Measurements from ENCODE around the gene HARS2. TPM values are rescaled to one million over a fixed set of nuclear protein-coding genes. Genes with fewer than 3 reads are reported as not detected.

Gene HARS2
- total RNA-seq, 8 experiments from 2014 or later = 21.4 to 45.7 (median 32.6) TPM

DNA sequence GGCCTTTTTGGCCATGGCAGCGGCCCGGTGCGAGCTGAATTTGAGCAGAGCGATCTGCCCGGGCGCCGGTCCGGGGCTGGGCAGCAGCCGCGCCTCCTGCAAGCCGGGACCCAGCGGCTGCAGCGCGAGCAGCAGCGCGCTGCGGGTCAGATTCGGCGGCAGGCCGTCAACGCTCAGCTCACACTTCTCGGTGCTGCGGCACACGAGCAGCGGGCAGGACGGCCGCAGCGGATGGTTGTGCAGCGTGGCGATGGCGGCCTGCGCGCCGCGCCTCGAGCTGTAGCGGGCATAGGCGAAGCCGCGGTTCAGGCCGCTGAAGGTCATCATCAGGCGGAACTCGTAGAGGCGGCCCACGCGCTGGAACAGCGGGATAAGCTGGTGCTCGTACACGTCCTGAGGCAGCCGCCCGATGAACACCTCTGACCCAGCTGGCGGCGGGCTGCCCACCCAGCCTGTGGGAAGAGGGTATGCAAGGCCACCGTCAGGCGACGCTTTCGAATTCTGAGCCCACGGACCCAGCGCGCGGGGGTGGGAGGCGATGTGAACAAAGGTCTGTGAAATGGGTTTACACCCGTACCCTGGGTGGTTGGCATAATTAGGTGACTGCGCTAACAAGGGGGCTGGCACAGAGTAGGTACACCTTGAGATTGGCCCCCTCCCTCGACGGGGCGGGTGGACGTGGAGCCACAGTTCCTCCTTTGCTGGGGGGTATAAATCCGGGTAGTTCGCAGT, 18.6 kb upstream of the HARS2 start:
- in situ Hi-C loops (cut with MboI; ENCODE audit: low pct_unique_long_range_greater_than_20kb in 2 of 9, low sequenced_read_pairs in 9 of 9, unreplicated experiment in 9 of 9) = loop anchor here in 2 of 9 experiments (25.0 kb wide), 1 partner anchor 110 kb away; the partner anchor contains the start of genes APBB3 (in 2 of the 2), SLC35A4 (in 2 of the 2) and SRA1 (in 2 of the 2)
- Histone ChIP-seq H3K4me1 (replicated peaks in 1 of 2) (no peaks in the 10 kb centered on the region), H3K27ac (no peak overlapping the region), H3K4me3 (no peak overlapping the region)
- ATAC-seq (replicated peaks in 6 of 8) = peak; percentile 3 to 40 (median 23)
- WGBS, 10 experiments = 60 to 93% (median 85%) methylated on average over 1 to 35 of the region's 70 CpGs; no CpG with 5 or more reads in 6 of the 10 experiments

DNA sequence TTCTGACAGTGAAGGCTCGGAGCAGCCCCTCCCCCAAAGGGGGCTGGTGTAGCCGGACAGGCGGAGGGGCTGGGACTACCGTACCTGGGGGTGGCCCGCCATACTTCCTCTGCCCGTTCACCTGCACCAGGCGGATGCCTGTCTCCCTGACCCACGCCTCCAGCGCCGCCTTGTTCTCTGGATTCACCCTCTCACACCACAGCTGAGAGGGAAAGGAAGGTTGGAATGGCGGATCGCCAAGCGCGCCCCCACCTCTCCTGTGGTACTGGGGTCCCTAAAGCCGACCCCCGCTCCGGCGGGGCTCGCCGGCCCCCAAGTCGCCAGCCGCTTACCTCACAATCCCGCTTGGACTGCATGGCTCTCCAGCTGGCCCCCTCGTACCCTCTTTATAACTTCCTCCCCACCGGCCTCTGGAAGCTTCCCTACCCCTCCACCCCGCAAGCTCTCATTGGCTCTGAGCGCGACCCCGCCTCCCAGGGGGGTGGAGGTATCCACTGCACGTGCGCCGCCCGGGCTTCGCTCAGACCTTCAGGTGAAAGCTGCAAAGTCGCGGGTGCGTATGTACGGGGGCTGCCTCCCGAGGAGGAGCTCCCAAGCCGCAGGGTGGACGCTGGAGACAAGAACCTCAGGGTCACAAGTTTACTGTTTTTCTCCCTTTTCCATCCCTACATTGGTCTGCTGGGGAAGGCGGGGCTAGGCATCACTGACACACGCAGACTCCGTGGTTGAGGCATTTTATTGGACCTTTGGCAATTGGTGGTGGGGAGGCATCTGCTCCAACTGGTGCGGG, 17.9 kb upstream of the HARS2 start, which contains the start of gene DND1:
TSS of gene DND1 (minus strand) at position 390 of the 790 bp plus-strand sequence. CDS start at position 356, 34 bp downstream.
- in situ Hi-C loops (cut with MboI; ENCODE audit: low pct_unique_long_range_greater_than_20kb in 2 of 9, low sequenced_read_pairs in 9 of 9, unreplicated experiment in 9 of 9) = loop anchor here in 2 of 9 experiments (25.0 kb wide), 1 partner anchor 111 kb away; the partner anchor contains the start of genes APBB3 (in 2 of the 2), SLC35A4 (in 2 of the 2) and SRA1 (in 2 of the 2)
- peak in 4 of 8 experiments; percentile 13 to 25 (median 16) for ATAC-seq (replicated peaks in 6 of 8)
- Histone ChIP-seq H3K27ac (no peak within 1 kb of the TSS), H3K4me1 (replicated peaks in 1 of 2) (no peaks in the 10 kb centered on the region), H3K4me3 (no peak within 1 kb of the TSS)
- WGBS, 10 experiments = 73 to 100% (median 95%) methylated on average over 1 to 7 of the region's 45 CpGs; no CpG with 5 or more reads in 6 of the 10 experiments

DNA sequence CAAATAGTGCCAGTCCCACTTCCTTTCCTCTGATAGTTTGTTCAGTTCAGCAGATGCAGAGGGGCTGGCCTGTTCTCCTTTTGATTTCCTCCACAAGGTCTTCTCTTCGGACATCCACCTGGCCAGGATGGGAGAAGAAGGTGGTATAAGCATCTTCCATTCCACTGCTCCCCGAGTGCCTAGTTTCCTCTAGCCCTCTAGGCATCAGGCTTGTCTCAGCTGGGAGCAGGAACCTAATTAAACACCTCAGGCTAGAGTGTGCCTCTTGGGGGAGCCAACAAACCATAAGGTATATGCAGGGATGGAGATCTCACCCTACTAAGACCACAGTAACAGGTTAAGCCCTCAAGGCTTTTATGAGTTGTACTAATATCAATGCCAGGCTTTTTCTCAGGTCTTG, 17.0 kb upstream of the HARS2 start:
- ATAC-seq (replicated peaks in 6 of 8) = no peak
- Histone ChIP-seq H3K27ac (no peak overlapping the region), H3K4me1 (replicated peaks in 1 of 2) (no peaks in the 10 kb centered on the region), H3K4me3 (no peak overlapping the region)
- in situ Hi-C loops (cut with MboI; ENCODE audit: low pct_unique_long_range_greater_than_20kb in 2 of 9, low sequenced_read_pairs in 9 of 9, unreplicated experiment in 9 of 9) = loop anchor here in 2 of 9 experiments (25.0 kb wide), 1 partner anchor 112 kb away; the partner anchor contains the start of genes APBB3 (in 2 of the 2), SLC35A4 (in 2 of the 2) and SRA1 (in 2 of the 2)
- WGBS, 10 experiments = 87 to 100% (median 100%) methylated on average over 1 to 2 of the region's 2 CpGs; no CpG with 5 or more reads in 6 of the 10 experiments

DNA sequence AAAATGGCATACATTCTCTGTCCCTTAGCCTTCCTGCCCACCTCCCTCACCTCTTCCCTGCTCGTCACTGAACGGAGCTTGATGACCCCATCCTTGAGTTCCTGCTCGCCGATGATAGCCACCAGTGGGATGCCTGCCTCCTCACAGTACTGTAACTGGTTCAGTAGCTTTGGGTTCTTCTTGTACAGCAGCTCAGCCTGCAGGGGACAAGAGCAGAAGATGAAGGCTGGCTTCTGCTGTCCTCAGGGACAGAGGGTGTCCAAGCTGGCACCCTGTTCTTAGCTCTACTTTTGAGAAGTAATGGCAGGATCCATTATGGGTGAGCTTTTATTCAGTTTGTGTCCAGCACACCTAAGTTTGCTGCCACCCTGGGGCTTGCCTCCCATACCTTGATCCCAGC, 16.6 kb upstream of the HARS2 start:
- in situ Hi-C loops (cut with MboI; ENCODE audit: low pct_unique_long_range_greater_than_20kb in 2 of 9, low sequenced_read_pairs in 9 of 9, unreplicated experiment in 9 of 9) = loop anchor here in 3 of 9 experiments (25.0 kb wide), 1 partner anchor 112 kb away; the partner anchor contains the start of genes APBB3 (in 3 of the 3), SLC35A4 (in 3 of the 3) and SRA1 (in 3 of the 3)
- Histone ChIP-seq H3K4me3 (no peak overlapping the region), H3K27ac (no peak overlapping the region), H3K4me1 (replicated peaks in 1 of 2) (no peaks in the 10 kb centered on the region)
- 86 to 100% (median 94%) methylated on average over 2 to 4 of the region's 4 CpGs; no CpG with 5 or more reads in 3 of the 10 experiments for WGBS, 10 experiments
- ATAC-seq (replicated peaks in 6 of 8) = no peak

DNA sequence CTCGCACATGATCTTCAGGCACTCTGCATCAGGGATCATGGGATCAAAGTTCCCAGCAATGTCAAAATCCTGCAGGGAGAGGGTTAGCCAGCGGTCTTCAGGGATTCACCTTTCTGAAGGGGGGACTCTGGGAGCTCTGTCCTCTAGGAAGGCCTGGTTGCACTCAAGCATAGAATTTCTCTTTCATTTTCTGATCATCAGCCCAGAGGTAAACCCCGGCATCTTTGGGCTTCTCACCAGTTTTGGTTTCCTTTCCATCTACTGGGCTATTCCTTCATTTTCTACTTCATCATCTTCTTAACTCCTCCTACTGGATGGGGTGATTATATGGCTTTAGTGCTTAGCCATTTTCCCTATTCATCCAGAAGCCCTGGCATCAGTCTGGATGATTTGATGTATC, 13.3 kb upstream of the HARS2 start:
- H3K4me1 ChIP-seq (replicated peaks in 1 of 2) = no peaks in the 10 kb centered on the region
- 33 to 100% (median 96%) methylated on average over 1 to 3 of the region's 3 CpGs; no CpG with 5 or more reads in 2 of the 10 experiments for WGBS, 10 experiments
- in situ Hi-C loops (cut with MboI; ENCODE audit: low pct_unique_long_range_greater_than_20kb in 2 of 9, low sequenced_read_pairs in 9 of 9, unreplicated experiment in 9 of 9) = loop anchor here in 1 of 9 experiments (25.0 kb wide), 1 partner anchor 116 kb away; the partner anchor contains the start of genes APBB3, SLC35A4 and SRA1
- no peak overlapping the region for H3K27ac ChIP-seq
- H3K4me3 ChIP-seq = no peak overlapping the region
- ATAC-seq (replicated peaks in 6 of 8) = no peak

DNA sequence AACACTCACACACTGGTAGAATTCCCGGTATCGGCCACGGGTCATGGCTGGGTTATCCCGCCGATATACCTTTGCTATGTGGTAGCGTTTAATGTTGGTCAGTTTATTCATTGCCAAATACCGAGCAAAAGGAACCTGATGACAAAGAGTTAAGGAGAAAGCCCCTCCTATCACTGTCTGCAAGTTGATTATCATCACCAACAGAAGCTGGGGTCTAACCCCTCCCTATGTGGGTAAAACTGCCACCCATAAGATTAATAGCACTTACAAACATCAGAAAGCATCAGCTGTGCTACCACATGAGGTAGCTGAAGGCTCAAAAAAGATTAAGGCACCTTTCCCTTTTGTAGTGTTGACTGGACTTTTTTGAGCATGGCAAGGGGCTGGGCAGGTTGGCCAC, 12.3 kb upstream of the HARS2 start:
- 80 to 100% (median 93%) methylated on average over 1 to 5 of the region's 7 CpGs; no CpG with 5 or more reads in 5 of the 10 experiments for WGBS, 10 experiments
- in situ Hi-C loops (cut with MboI; ENCODE audit: low pct_unique_long_range_greater_than_20kb in 2 of 9, low sequenced_read_pairs in 9 of 9, unreplicated experiment in 9 of 9) = loop anchor here in 1 of 9 experiments (25.0 kb wide), 1 partner anchor 117 kb away; the partner anchor contains the start of genes APBB3, SLC35A4 and SRA1
- H3K4me1 ChIP-seq (replicated peaks in 1 of 2) = no peaks in the 10 kb centered on the region
- no peak overlapping the region for H3K4me3 ChIP-seq
- H3K27ac ChIP-seq = no peak overlapping the region
- ATAC-seq (replicated peaks in 6 of 8) = no peak

DNA sequence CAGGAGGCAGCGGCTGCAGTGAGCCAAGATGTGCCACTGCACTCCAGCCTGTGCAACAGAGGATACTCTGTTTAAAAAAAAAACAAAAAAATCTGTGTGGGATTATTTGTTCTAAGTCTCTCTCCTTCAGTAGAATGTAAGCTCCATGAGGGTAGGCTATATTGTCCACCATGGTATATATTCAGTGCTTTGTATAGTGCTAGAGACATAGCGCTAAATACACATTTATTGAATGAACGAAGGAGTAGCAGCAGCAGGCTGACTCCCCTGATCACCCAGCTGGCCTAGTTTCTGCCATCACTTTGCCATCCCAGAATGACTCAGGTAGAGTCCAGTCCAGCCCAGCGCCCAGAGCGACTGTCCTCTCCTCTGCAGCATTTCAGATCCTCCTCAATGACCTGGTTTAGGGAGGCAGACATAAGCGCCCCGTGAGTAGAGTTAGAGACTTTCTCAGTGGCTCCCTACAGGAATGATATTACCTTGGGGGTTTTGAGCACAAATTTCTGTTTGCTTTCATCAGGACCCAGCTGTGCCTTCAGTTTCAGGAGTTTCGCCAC, 801 bp upstream of the HARS2 start:
- Histone ChIP-seq H3K27ac (peak overlapping the region; percentile 65 to 90), H3K4me1 (replicated peaks in 1 of 2) (peaks cover 10 to 14% of the 10 kb centered on the region in 2 donors), H3K4me3 (peak overlapping the region; percentile 51 to 98 (median 83))
- no peak for ATAC-seq (replicated peaks in 6 of 8)
- 13 to 93% (median 55%) methylated on average over 2 to 7 of the region's 8 CpGs; no CpG with 5 or more reads in 1 of the 10 experiments for WGBS, 10 experiments
- in situ Hi-C loops (cut with MboI; ENCODE audit: low pct_unique_long_range_greater_than_20kb in 2 of 9, low sequenced_read_pairs in 9 of 9, unreplicated experiment in 9 of 9) = loop anchor here in 1 of 9 experiments (25.0 kb wide), 1 partner anchor 128 kb away; the partner anchor contains the start of genes APBB3, SLC35A4 and SRA1

DNA sequence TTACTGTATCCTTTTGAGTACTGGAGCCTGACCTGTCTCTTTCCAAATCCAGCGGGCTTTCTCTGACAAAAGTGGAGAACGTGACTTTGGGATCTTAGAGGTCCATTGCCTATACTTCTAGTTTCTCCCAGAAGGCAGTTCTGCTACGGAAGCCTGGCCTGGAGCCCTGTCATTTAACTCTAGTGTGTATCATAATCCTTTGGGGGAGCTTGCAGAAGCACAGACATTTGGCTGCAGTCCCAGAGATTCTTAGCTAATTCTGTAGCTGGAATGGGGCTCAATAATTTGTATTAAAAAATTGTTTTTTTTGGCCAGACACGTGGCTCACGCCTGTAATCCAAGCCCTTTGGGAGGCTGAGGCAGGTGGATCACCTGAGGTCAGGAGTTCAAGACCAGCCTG, 3.0 kb downstream of the HARS2 start:
- no peak for ATAC-seq (replicated peaks in 6 of 8)
- peaks cover 10 to 14% of the 10 kb centered on the region in 2 donors for H3K4me1 ChIP-seq (replicated peaks in 1 of 2)
- no peak overlapping the region for H3K4me3 ChIP-seq
- H3K27ac ChIP-seq = no peak overlapping the region
- in situ Hi-C loops (cut with MboI; ENCODE audit: low pct_unique_long_range_greater_than_20kb in 2 of 9, low sequenced_read_pairs in 9 of 9, unreplicated experiment in 9 of 9) = loop anchor here in 1 of 9 experiments (25.0 kb wide), 1 partner anchor 132 kb away; the partner anchor contains the start of genes APBB3, SLC35A4 and SRA1
- 88 to 100% (median 98%) methylated on average over 1 to 5 of the region's 5 CpGs; no CpG with 5 or more reads in 4 of the 10 experiments for WGBS, 10 experiments

DNA sequence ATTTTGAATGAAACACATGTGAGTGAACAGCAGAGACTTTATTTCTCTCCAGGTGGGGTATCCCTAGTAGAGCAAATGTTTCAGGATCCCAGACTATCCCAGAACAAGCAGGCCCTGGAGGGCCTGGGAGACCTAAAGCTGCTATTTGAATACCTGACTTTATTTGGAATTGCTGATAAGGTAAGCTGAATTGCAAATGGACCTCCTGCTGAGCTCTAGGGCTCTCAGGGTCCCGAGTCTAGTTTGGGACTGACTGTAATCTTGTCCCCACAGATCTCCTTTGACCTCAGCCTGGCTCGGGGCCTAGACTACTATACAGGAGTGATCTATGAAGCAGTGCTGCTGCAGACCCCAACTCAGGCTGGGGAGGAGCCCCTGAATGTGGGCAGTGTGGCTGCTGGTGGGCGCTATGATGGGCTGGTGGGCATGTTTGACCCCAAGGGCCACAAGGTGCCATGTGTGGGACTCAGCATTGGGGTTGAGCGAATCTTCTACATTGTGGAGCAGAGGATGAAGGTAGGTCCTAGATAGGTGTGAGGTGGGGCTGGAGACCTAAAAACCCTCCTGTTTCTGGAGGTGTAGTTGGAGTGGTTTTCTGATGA, 5.7 kb downstream of the HARS2 start:
- no peak overlapping the region for H3K4me3 ChIP-seq
- H3K27ac ChIP-seq = no peak overlapping the region
- in situ Hi-C loops (cut with MboI; ENCODE audit: low pct_unique_long_range_greater_than_20kb in 2 of 9, low sequenced_read_pairs in 9 of 9, unreplicated experiment in 9 of 9) = loop anchor here in 1 of 9 experiments (25.0 kb wide), 1 partner anchor 135 kb away; the partner anchor contains the start of genes APBB3, SLC35A4 and SRA1
- peaks cover 13 to 17% of the 10 kb centered on the region in 2 donors for H3K4me1 ChIP-seq (replicated peaks in 1 of 2)
- WGBS, 10 experiments = 63 to 100% (median 100%) methylated on average over 1 to 2 of the region's 4 CpGs; no CpG with 5 or more reads in 3 of the 10 experiments
- no peak for ATAC-seq (replicated peaks in 6 of 8)

DNA sequence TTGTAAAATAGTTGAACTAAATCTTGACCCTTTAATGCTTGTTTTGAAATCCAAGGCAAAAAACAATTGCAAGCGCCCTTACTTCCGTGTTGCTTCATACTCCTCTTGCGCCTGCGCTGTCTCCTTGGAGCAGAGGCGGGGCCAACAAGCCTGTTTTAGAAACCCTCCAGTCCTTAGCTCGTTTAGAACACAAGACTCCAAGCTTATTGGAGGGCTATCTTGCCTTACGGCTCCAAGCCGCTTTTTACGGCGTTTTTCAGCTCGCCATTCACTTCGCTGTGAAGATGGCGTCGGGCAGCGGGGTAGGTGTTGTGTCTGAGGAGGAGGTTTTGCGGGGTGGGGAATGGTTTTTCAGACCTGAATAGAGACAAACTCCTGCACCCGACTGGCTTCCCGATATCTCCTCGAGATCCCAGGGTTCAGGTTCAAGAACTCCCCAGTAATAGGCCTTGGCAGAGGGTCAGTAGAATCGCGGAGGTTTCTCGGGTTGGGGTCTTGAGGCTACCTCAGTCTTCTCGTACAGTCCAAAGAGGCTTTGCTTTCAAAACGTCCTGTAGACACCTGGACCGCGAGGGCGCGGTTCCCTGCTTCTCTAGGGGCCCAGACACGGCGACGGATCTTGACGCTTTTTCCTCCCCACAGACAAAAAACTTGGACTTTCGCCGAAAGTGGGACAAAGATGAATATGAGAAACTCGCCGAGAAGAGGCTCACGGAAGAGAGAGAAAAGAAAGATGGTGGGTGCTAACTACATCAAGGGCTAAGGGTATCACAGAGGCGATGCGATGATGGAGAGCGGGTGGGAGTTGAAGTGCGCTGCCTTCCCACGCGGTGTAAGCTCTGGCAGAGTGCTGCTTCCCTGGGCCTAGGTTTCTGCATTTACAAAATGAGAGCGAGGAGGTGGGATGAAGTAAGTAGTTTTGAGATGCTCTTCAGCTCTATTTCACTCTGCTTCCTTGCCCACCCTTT, 9.2 kb downstream of the HARS2 start, which contains the start of gene ZMAT2:
TSS of gene ZMAT2 (plus strand) at position 271 of the 968 bp plus-strand sequence. CDS start at position 285, 14 bp downstream.
- in situ Hi-C loops (cut with MboI; ENCODE audit: low pct_unique_long_range_greater_than_20kb in 2 of 9, low sequenced_read_pairs in 9 of 9, unreplicated experiment in 9 of 9) = no loop called here
- ATAC-seq (replicated peaks in 6 of 8) = peak; percentile 93 to 99 (median 98)
- Histone ChIP-seq H3K4me1 (replicated peaks in 1 of 2) (peaks cover 5 to 7% of the 10 kb centered on the region in 2 donors), H3K27ac (peak within 1 kb of the TSS; percentile 18 to 84), H3K4me3 (peak within 1 kb of the TSS; percentile 41 to 76 (median 69))
- 0 to 12% (median 2%) methylated on average over 5 to 29 of the region's 44 CpGs; no CpG with 5 or more reads in 2 of the 10 experiments for WGBS, 10 experiments

DNA sequence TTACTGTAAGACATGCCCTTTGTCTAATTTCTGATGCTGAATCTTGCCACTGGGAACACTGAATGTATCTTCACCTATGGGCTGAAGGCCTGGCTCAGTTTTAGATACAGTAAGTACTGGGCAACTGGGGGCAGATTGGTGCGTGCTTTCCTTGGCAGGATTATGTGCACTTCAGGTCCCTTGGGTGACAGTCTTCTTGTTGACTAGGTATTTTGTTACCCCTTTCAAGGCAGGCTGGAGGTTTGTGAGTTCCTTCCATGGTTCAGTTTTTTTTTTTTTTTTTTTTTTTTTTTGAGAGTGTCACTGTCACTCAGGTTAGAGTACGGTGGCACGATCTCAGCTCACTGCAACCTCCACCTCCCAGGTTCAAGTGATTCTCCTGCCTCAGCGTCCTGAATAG, 16.6 kb downstream of the HARS2 start:
- in situ Hi-C loops (cut with MboI; ENCODE audit: low pct_unique_long_range_greater_than_20kb in 2 of 9, low sequenced_read_pairs in 9 of 9, unreplicated experiment in 9 of 9) = no loop called here
- no peak for ATAC-seq (replicated peaks in 6 of 8)

More for the DNA sequence above, 16.6 kb downstream of the HARS2 start:
- Histone ChIP-seq H3K27ac (no peak overlapping the region), H3K4me1 (replicated peaks in 1 of 2) (no peaks in the 10 kb centered on the region), H3K4me3 (no peak overlapping the region)
- whole genome bisulfite sequencing, 10 experiments = 78 to 100% (median 93%) methylated on average over 1 to 4 of the region's 4 CpGs; no CpG with 5 or more reads in 4 of the 10 experiments

Data from motor neuron (in vitro differentiated cells).